ENCODE results near the gene TMEM263. TPM values are rescaled to one million over a fixed set of nuclear protein-coding genes. Genes with fewer than 3 reads are reported as not detected.
A peak's percentile ranks its signal among the peaks of the same experiment; 100 is the strongest.

Gene TMEM263
- total and polyA plus RNA-seq, 12 donors, result 12.1 to 64.7 (median 45.4) TPM

GRCh38 chr12:106957583-106957982 is 1.9 kb downstream of the TMEM263 start:
- no peak for DNase-seq
- H3K27me3 ChIP-seq, result no peaks in the 10 kb centered on the region
- no peak overlapping the region for H3K27ac ChIP-seq
- peaks cover 3 to 33% of the 10 kb centered on the region in 2 donors for H3K4me1 ChIP-seq (replicated peaks in 1 of 2)
- no peaks in the 10 kb centered on the region for H3K9me3 ChIP-seq (replicated peaks in 1 of 3)
- no peak for TF ChIP-seq POLR2A (IDR thresholded peaks at IDR 0.05)
- no peak for TF ChIP-seq CTCF (IDR thresholded peaks at IDR 0.05)
- no peaks in the 10 kb centered on the region for H3K36me3 ChIP-seq (replicated peaks in 1 of 2)
- intact Hi-C loops (cut with DNase I), result loop anchor here in 1 of 2 donors (10.0 kb wide), 1 partner anchor 137 kb away; the partner anchor contains the start of gene CRY1
- 8 to 24% (median 18%) methylated on average over 1 of the region's 1 CpG for WGBS, 4 donors
- peak overlapping the region in 1 of 4 donors; percentile 97 for H3K4me3 ChIP-seq

GRCh38 chr12:106960443-106960842 is 4.7 kb downstream of the TMEM263 start:
- TF ChIP-seq POLR2A (IDR thresholded peaks at IDR 0.05), result no peak
- TF ChIP-seq CTCF (IDR thresholded peaks at IDR 0.05), result no peak

GRCh38 chr12:106962286-106962685 is 6.6 kb downstream of the TMEM263 start:
- no peaks in the 10 kb centered on the region for H3K9me3 ChIP-seq (replicated peaks in 1 of 3)
- H3K4me1 ChIP-seq (replicated peaks in 1 of 2), result peaks cover 3 to 30% of the 10 kb centered on the region in 2 donors
- H3K27ac ChIP-seq, result no peak overlapping the region
- H3K36me3 ChIP-seq (replicated peaks in 1 of 2), result peaks cover 0 to 5% of the 10 kb centered on the region in 2 donors
- intact Hi-C loops (cut with DNase I), result no loop called here
- 76 to 91% (median 88%) methylated on average over 3 of the region's 3 CpGs for WGBS, 4 donors
- TF ChIP-seq CTCF (IDR thresholded peaks at IDR 0.05) (no peak), POLR2A (IDR thresholded peaks at IDR 0.05) (no peak)
- DNase-seq, result no peak
- no peak overlapping the region for H3K4me3 ChIP-seq
- H3K27me3 ChIP-seq, result no peaks in the 10 kb centered on the region

More at GRCh38 chr12:106960443-106960842, 4.7 kb downstream of the TMEM263 start:
- H3K4me1 ChIP-seq (replicated peaks in 1 of 2), result peaks cover 3 to 31% of the 10 kb centered on the region in 2 donors
- intact Hi-C loops (cut with DNase I), result no loop called here
- no peaks in the 10 kb centered on the region for H3K9me3 ChIP-seq (replicated peaks in 1 of 3)
- no peaks in the 10 kb centered on the region for H3K36me3 ChIP-seq (replicated peaks in 1 of 2)
- H3K4me3 ChIP-seq, result no peak overlapping the region
- WGBS, 4 donors, result 90 to 93% (median 92%) methylated on average over 3 of the region's 3 CpGs
- H3K27ac ChIP-seq, result no peak overlapping the region
- no peak for DNase-seq
- no peaks in the 10 kb centered on the region for H3K27me3 ChIP-seq

- intact Hi-C loops (cut with DNase I), result no loop called here
- H3K27ac ChIP-seq, result no peak overlapping the region
- 80 to 92% (median 87%) methylated on average over 2 of the region's 2 CpGs for whole genome bisulfite sequencing, 4 donors
Observed at GRCh38 chr12:106964526-106964925, 8.8 kb downstream of the TMEM263 start.

More at GRCh38 chr12:106964526-106964925, 8.8 kb downstream of the TMEM263 start:
- no peaks in the 10 kb centered on the region for H3K27me3 ChIP-seq
- DNase-seq, result no peak
- no peaks in the 10 kb centered on the region for H3K9me3 ChIP-seq (replicated peaks in 1 of 3)
- H3K4me3 ChIP-seq, result no peak overlapping the region
- H3K4me1 ChIP-seq (replicated peaks in 1 of 2), result peaks cover 0 to 8% of the 10 kb centered on the region in 2 donors
- no peak for TF ChIP-seq POLR2A (IDR thresholded peaks at IDR 0.05)
- no peak for TF ChIP-seq CTCF (IDR thresholded peaks at IDR 0.05)
- peaks cover 0 to 15% of the 10 kb centered on the region in 2 donors for H3K36me3 ChIP-seq (replicated peaks in 1 of 2)
